ENCODE results near the gene BROX.

- TF ChIP-seq FOS (IDR thresholded peaks at IDR 0.05; ENCODE audit: borderline replicate concordance, insufficient read depth, low read length) (no peak), CTCF (IDR thresholded peaks at IDR 0.05; ENCODE audit: extremely low read depth in 1 of 2, insufficient read depth in 1 of 2, low read depth in 1 of 2, low read length in 2 of 2) (no peak), POLR2AphosphoS5 (IDR thresholded peaks at IDR 0.05; ENCODE audit: insufficient read depth, low read depth, low read length) (no peak), MYC (IDR thresholded peaks at IDR 0.05; ENCODE audit: low read depth, low read length) (no peak), EZH2 (IDR thresholded peaks at IDR 0.05; ENCODE audit: borderline replicate concordance, low read depth, low read length, severe bottlenecking) (no peak), POLR2A (IDR thresholded peaks at IDR 0.05; ENCODE audit: low read depth, low read length) (no peak), JUN (IDR thresholded peaks at IDR 0.05; ENCODE audit: borderline replicate concordance, insufficient read depth, insufficient read length, low read depth) (no peak), GATA2 (IDR thresholded peaks at IDR 0.05; ENCODE audit: insufficient read depth, insufficient read length, low read depth, low read length) (no peak)
- TF ChIP-seq, protein P1, sequence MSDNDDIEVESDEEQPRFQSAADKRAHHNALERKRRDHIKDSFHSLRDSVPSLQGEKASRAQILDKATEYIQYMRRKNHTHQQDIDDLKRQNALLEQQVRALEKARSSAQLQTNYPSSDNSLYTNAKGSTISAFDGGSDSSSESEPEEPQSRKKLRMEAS (IDR thresholded peaks at IDR 0.05; ENCODE audit: insufficient read depth, insufficient read length): no peak
These were observed 18.5 kb downstream of the BROX start for GRCh38 chr1:222730866-222731265.

Data from endothelial cell of umbilical vein (primary cell).